ENCODE measurements around the gene ATAD3C. TPM values are rescaled to one million over a fixed set of nuclear protein-coding genes. Genes with fewer than 3 reads are reported as not detected.

The ATAD3C gene
- total and polyA plus RNA-seq, 2 of the 8 experiments (the other 6 are each of a cell fraction or from before 2014, with no cell fraction given): 2.0 to 2.7 TPM

DNA sequence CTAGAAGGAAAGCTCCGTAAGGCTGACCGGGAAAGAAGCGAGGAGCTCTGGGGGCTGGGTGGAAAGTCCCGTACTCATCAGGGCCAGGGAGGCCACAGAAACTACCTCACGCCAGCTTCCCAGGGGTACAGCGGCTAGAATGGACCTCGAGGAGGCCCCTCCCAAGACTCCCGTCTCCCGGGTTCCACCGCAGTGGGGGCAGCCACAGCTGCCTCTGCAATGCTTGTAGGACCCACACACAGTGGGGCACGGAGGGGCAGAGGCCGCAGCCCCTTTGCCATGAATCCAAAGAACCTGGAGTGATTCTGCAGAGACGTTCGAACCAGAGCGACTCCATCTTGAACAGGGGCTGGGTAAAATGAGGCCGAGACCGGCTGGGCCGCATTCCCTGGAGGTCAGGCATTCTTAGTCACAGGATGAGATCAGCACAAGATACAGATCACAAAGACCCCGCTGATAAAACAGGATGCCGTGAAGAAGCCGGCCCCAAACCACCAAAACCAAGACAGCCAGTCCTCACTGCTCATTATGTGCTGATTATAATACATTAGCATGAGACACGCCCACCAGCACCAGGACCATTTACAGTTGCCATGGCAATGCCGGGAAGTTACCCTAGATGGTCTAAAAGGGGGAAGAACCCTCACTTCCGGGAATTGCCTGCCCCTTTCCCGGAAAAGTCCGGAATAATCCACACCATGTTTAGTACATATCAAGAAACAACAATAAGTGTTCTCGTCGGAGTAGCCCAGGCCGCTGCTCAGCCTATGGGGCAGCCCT lies 26.8 kb upstream of the ATAD3C start (continued):
- TF ChIP-seq HDAC6 (IDR thresholded peaks at IDR 0.05; ENCODE audit: low read depth, low read length) (no peak), JUN (IDR thresholded peaks at IDR 0.05; ENCODE audit: low read depth, low read length) (no peak; the same call in 1 of the 2 replicates), TAF7 (optimal IDR thresholded peaks at IDR 0.05; ENCODE audit: borderline replicate concordance, low read depth, low read length) (no peak), CHD1 (IDR thresholded peaks at IDR 0.05; ENCODE audit: low read depth, low read length) (no peak), RXRA (IDR thresholded peaks at IDR 0.05; ENCODE audit: insufficient read depth, low read depth, low read length) (no peak), EZH2 (IDR thresholded peaks at IDR 0.05; ENCODE audit: low read depth, low read length, severe bottlenecking) (no peak), ASH2L (IDR thresholded peaks at IDR 0.05; ENCODE audit: low read length) (peak; percentile 28), SP1 (IDR thresholded peaks at IDR 0.05; ENCODE audit: low read depth, low read length) (peak; percentile 53; the same call in 1 of the 2 replicates), EP300 (IDR thresholded peaks at IDR 0.05; ENCODE audit: borderline replicate concordance in 1 of 2, low read depth in 2 of 2, low read length in 2 of 2) (0 out of 3 replicates have a peak, but pooled peaks of 1 of the 2 experiments have one; percentile 46), CBX8 (IDR thresholded peaks at IDR 0.05; ENCODE audit: borderline replicate concordance, low read depth, low read length) (no peak), POLR2AphosphoS5 (IDR thresholded peaks at IDR 0.05; ENCODE audit: low read depth, low read length) (no peak), CTBP2 (IDR thresholded peaks at IDR 0.05; ENCODE audit: borderline replicate concordance, insufficient read depth, insufficient read length, low read length) (no peak), KDM4A (IDR thresholded peaks at IDR 0.05; ENCODE audit: low read depth, low read length, severe bottlenecking) (no peak), SP4 (IDR thresholded peaks at IDR 0.05; ENCODE audit: low read length) (no peak), FOSL1 (IDR thresholded peaks at IDR 0.05; ENCODE audit: insufficient read depth, low read depth, low read length) (no peak), SP2 (IDR thresholded peaks at IDR 0.05; ENCODE audit: low read length) (no peak), CBX5 (IDR thresholded peaks at IDR 0.05; ENCODE audit: low read depth, low read length) (no peak), SRF (IDR thresholded peaks at IDR 0.05; ENCODE audit: low read depth, low read length) (no peak), POLR2A (IDR thresholded peaks at IDR 0.05; ENCODE audit: control extremely low read depth in 1 of 2, low read depth in 2 of 2, low read length in 2 of 2) (no peak), PHF8 (conservative IDR thresholded peaks at IDR 0.05; ENCODE audit: low read depth, low read length) (no peak), SIN3A (conservative IDR thresholded peaks at IDR 0.05 in 1 of 2, IDR thresholded peaks at IDR 0.05 in 1 of 2; ENCODE audit: low read depth in 1 of 2, low read length in 2 of 2) (no peak)
- TF ChIP-seq, protein P1, sequence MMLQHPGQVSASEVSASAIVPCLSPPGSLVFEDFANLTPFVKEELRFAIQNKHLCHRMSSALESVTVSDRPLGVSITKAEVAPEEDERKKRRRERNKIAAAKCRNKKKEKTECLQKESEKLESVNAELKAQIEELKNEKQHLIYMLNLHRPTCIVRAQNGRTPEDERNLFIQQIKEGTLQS (IDR thresholded peaks at IDR 0.05; ENCODE audit: insufficient read depth, low read depth, low read length): no peak

Measured in H1 (cell line).